ENCODE measurements around the gene PPT2. TPM values are rescaled to one million over a fixed set of nuclear protein-coding genes. Genes with fewer than 3 reads are reported as not detected.

PPT2 gene
- total RNA-seq, 1 experiment from 2014 or later: 73.5 TPM

DNA sequence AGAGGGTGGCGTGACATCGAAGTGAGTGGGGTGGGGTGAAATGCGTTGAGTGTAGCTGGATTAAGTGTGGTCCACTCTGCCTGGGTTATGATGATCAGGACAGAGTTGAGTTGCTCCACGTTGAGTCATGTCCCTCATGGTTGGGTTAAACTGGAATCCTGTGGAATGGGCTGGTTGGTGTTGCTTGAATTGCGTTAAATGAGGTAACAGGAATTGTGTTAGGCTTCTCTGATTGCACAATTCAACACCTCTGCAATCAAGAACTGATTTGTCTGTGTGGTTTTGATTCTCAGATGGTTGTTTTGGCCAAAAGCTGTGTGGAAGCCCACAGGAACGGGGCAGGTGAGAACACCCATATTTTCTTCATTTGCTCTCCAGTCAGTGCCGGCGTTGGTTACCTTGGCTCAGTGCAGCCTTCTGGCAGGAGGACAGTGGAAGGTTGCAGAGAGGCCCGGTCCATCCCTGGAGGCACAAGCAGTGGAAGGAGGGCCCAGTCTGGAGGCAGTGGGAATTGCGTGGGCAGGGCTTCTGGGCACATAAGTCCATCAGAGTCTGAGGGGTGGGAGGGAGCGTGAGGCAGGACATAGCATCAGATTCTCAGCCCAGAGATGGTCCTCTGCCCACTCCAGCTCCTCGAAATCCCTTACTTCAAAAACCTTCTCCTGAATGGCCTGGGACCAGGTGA lies 58.3 kb downstream of the PPT2 start:
- in situ Hi-C loops (cut with HindIII; ENCODE audit: low pct_unique_long_range_greater_than_20kb, low sequenced_read_pairs): no loop called here

More for the DNA sequence above, 58.3 kb downstream of the PPT2 start:
- no peak for DNase-seq (ENCODE audit: low read depth, low spot score)

Small RNAs within 50 kb of the gene (small RNA-seq; reads per million reads assigned to genes)
- gene AL662884.1 (0 reads per million in 2 experiments), gene MIR6833 (0 to 0.02 reads per million in 2 experiments)

Other genes starting within 250 kb of the PPT2 start
- gene C2, start 226.4 kb upstream of the PPT2 start, total RNA-seq (2014; rRNA removed; shearing (Covaris generic)): 9.4 and 10.1 TPM in 2 replicates
- gene CFB, start 208.0 kb upstream of the PPT2 start, total RNA-seq (2014; rRNA removed; shearing (Covaris generic)): not detected in 2 replicates
- gene NELFE, start 195.2 kb upstream of the PPT2 start, total RNA-seq (2014; rRNA removed; shearing (Covaris generic)): 81.9 and 91.0 TPM in 2 replicates
- gene SKIC2, start 195.0 kb upstream of the PPT2 start, total RNA-seq (2014; rRNA removed; shearing (Covaris generic)): 21.4 and 28.3 TPM in 2 replicates
- gene DXO, start 182.0 kb upstream of the PPT2 start, total RNA-seq (2014; rRNA removed; shearing (Covaris generic)): 5.2 and 9.2 TPM in 2 replicates
- 1.6 and 2.2 TPM in 2 replicates for gene C4A, start 172.1 kb upstream of the PPT2 start, total RNA-seq (2014; rRNA removed; shearing (Covaris generic))
- gene C4B, start 139.3 kb upstream of the PPT2 start, total RNA-seq (2014; rRNA removed; shearing (Covaris generic)): 0.45 and 2.2 TPM in 2 replicates
- not detected in 2 replicates for gene CYP21A2, start 115.7 kb upstream of the PPT2 start, total RNA-seq (2014; rRNA removed; shearing (Covaris generic))
- gene TNXB, start 44.8 kb upstream of the PPT2 start, total RNA-seq (2014; rRNA removed; shearing (Covaris generic)): 0.37 TPM in 1 of 2 replicates, not detected in the other
- gene ATF6B, start 25.9 kb upstream of the PPT2 start, total RNA-seq (2014; rRNA removed; shearing (Covaris generic)): 15.1 and 15.3 TPM in 2 replicates
- 8.1 and 8.7 TPM in 2 replicates for gene FKBPL, start 23.9 kb upstream of the PPT2 start, total RNA-seq (2014; rRNA removed; shearing (Covaris generic))
- gene PRRT1, start 2.2 kb upstream of the PPT2 start, total RNA-seq (2014; rRNA removed; shearing (Covaris generic)): 0.16 and 0.21 TPM in 2 replicates
- 11.4 and 15.0 TPM in 2 replicates for gene EGFL8, start 10.5 kb downstream of the PPT2 start, total RNA-seq (2014; rRNA removed; shearing (Covaris generic))
- gene AGPAT1, start 21.9 kb downstream of the PPT2 start, total RNA-seq (2014; rRNA removed; shearing (Covaris generic)): 77.8 and 85.2 TPM in 2 replicates
- gene RNF5, start 24.3 kb downstream of the PPT2 start, total RNA-seq (2014; rRNA removed; shearing (Covaris generic)): 23.9 and 29.5 TPM in 2 replicates
- 0.35 and 0.85 TPM in 2 replicates for gene AGER, start 30.1 kb downstream of the PPT2 start, total RNA-seq (2014; rRNA removed; shearing (Covaris generic))
- gene PBX2, start 36.1 kb downstream of the PPT2 start, total RNA-seq (2014; rRNA removed; shearing (Covaris generic)): 16.7 and 17.7 TPM in 2 replicates
- 3.3 and 5.4 TPM in 2 replicates for gene GPSM3, start 38.5 kb downstream of the PPT2 start, total RNA-seq (2014; rRNA removed; shearing (Covaris generic))
- 1.7 TPM in 2 replicates for gene NOTCH4, start 69.9 kb downstream of the PPT2 start, total RNA-seq (2014; rRNA removed; shearing (Covaris generic))
- not detected in 2 replicates for gene TSBP1, start 217.8 kb downstream of the PPT2 start, total RNA-seq (2014; rRNA removed; shearing (Covaris generic))

All from SK-MEL-5 (cell line).